ENCODE results near the gene SNRPA. TPM values are rescaled to one million over a fixed set of nuclear protein-coding genes. Genes with fewer than 3 reads are reported as not detected.

The SNRPA gene
- total and polyA plus RNA-seq, 2 of the 13 experiments (the other 11 are each of a cell fraction or from before 2014, with no cell fraction given): 59.6 to 162 TPM

GRCh38 chr19:40750058-40750873, 737 bp upstream of the SNRPA start, which contains the start of gene ACTMAP (continued):
- no peak for TF ChIP-seq ZNF770 (CRISPR knock-in tag; IDR thresholded peaks at IDR 0.05)
- TF ChIP-seq RFXANK (CRISPR knock-in tag; IDR thresholded peaks at IDR 0.05): peak; percentile 98
- peak; percentile 41; the same call in 1 of the 2 replicates for TF ChIP-seq ZNF431 (CRISPR knock-in tag; IDR thresholded peaks at IDR 0.05; ENCODE audit: borderline replicate concordance, low read depth)
- TF ChIP-seq POLR2AphosphoS5 (IDR thresholded peaks at IDR 0.05; ENCODE audit: low read depth, low read length): peak; percentile 78
- no peak for TF ChIP-seq SKI (IDR thresholded peaks at IDR 0.05; ENCODE audit: partially characterized antibody)
- TF ChIP-seq ZNF775 (CRISPR knock-in tag; IDR thresholded peaks at IDR 0.05; ENCODE audit: borderline replicate concordance): no peak
- TF ChIP-seq ZNF768 (CRISPR knock-in tag; IDR thresholded peaks at IDR 0.05): no peak
- TF ChIP-seq ZFP36L2 (CRISPR knock-in tag; IDR thresholded peaks at IDR 0.05): no peak
- no peak for TF ChIP-seq ZNF414 (CRISPR knock-in tag; IDR thresholded peaks at IDR 0.05)
- TF ChIP-seq RFX3 (CRISPR knock-in tag; IDR thresholded peaks at IDR 0.05): no peak
- TF ChIP-seq ZMYM3 (CRISPR knock-in tag; IDR thresholded peaks at IDR 0.05): no peak
- no peak for TF ChIP-seq SNAPC5 (CRISPR knock-in tag; IDR thresholded peaks at IDR 0.05; ENCODE audit: borderline replicate concordance)
- TF ChIP-seq KLF12 (CRISPR knock-in tag; IDR thresholded peaks at IDR 0.05; ENCODE audit: borderline replicate concordance): no peak
- TF ChIP-seq HHEX (CRISPR knock-in tag; IDR thresholded peaks at IDR 0.05): no peak
- no peak for TF ChIP-seq KLF15 (CRISPR knock-in tag; IDR thresholded peaks at IDR 0.05; ENCODE audit: borderline replicate concordance)
- TF ChIP-seq SMAD3 (CRISPR knock-in tag; IDR thresholded peaks at IDR 0.05): peak; percentile 21; the same call in 1 of the 2 replicates
- TF ChIP-seq POLR2A (IDR thresholded peaks at IDR 0.05; ENCODE audit: insufficient read depth in 1 of 2, low read depth in 2 of 2, low read length in 2 of 2): peak in 1 of 2 experiments; percentile 65; a peak in 3 of 4 replicates
- peak; percentile 19; the same call in 1 of the 2 replicates for TF ChIP-seq ZGPAT (CRISPR knock-in tag; IDR thresholded peaks at IDR 0.05)
- TF ChIP-seq TMF1 (CRISPR knock-in tag; IDR thresholded peaks at IDR 0.05; ENCODE audit: low read depth): no peak
- TF ChIP-seq POGK (CRISPR knock-in tag; conservative IDR thresholded peaks at IDR 0.05): no peak; the same call in 1 of the 2 replicates
- no peak for TF ChIP-seq ZNF224 (CRISPR knock-in tag; IDR thresholded peaks at IDR 0.05)
- no peak for TF ChIP-seq ZNF546 (CRISPR knock-in tag; conservative IDR thresholded peaks at IDR 0.05)
- no peak for TF ChIP-seq ZNF362 (CRISPR knock-in tag; IDR thresholded peaks at IDR 0.05; ENCODE audit: borderline replicate concordance)
- TF ChIP-seq ATF1 (CRISPR knock-in tag; IDR thresholded peaks at IDR 0.05): peak; percentile 89

Measured in HepG2 (cell line).